GM12878 (cell line): ENCODE data around the gene USP11. TPM values are rescaled to one million over a fixed set of nuclear protein-coding genes. Genes with fewer than 3 reads are reported as not detected.

Experiments used
- ATAC-seq: fragments of 200-7000 bp; cut with Tn5 transposase; 3 replicates; pipeline ENCODE4 v1.9.1; 2020; ENCODE audit warnings: mild to moderate bottlenecking, moderate library complexity
- BruUV-seq: library from RNA; stranded (reverse); fragments of 400-500 nt; replicated peaks from 2 replicates; lab custom pipeline; 2021; lab: Mats Ljungman, UMichigan
- CTCF ChIA-PET: fragments of 300-600 bp; sonication (Branson Sonifier 250); formaldehyde crosslinking; extraction: SDS; loops from one replicate; lab custom pipeline; 2021; ENCODE audit warnings: inconsistent platforms; lab: Yijun Ruan, JAX
- POLR2A ChIA-PET: fragments of 350-600 bp; formaldehyde crosslinking; extraction: SDS; loops from one replicate; lab custom pipeline; 2021; ENCODE audit warnings: inconsistent platforms; lab: Charles Lee
- RAD21 ChIA-PET: fragments of 300-600 bp; sonication (Branson Sonifier 250); formaldehyde crosslinking; loops from one replicate; lab custom pipeline; 2023; ENCODE audit warnings: antibody characterized with exemption; ENCODE audit not compliant: unreplicated experiment; lab: Charles Lee
- SMC1A ChIA-PET: fragments of 300-600 bp; sonication (Branson Sonifier 250); formaldehyde crosslinking; loops from one replicate; lab custom pipeline; 2023; ENCODE audit not compliant: unreplicated experiment, uncharacterized antibody; lab: Charles Lee
- DNase-seq: peaks from one replicate; pipeline ENCODE4 v3.0.0-alpha.2; 2011; ENCODE audit warnings: low read depth, low spot score
- FAIRE-seq: peaks from 3 replicates; lab custom pipeline; 2011; peaks lifted over from hg19 to GRCh38; lab: Jason Lieb, UNC
- H2AFZ ChIP-seq: 2 replicates; pipeline ENCODE4 v1.6.0; 2011; ENCODE audit warnings: low read depth, low read length, control low read depth; ENCODE audit not compliant: control insufficient read depth
- H3K27ac ChIP-seq: 2 replicates; pipeline ENCODE4 v1.5.1; 2011; ENCODE audit warnings: control low read depth; ENCODE audit not compliant: control insufficient read depth, insufficient read depth
- H3K27me3 ChIP-seq, 2 experiments: replicated peaks in 1 of 2; 2 replicates each; pipeline versions ENCODE4 v1.6.0 to v1.6.1; 2011; ENCODE audit warnings: low read length in 1 of 2; ENCODE audit not compliant: control insufficient read depth in 2 of 2, insufficient read depth in 2 of 2
- H3K36me3 ChIP-seq, 2 experiments: 2 replicates each; pipeline ENCODE4 v1.5.1; 2011; ENCODE audit warnings: low read length in 1 of 2; ENCODE audit not compliant: control insufficient read depth in 2 of 2, insufficient read depth in 2 of 2
- H3K4me1 ChIP-seq: 2 replicates; pipeline ENCODE4 v1.6.1; 2011; ENCODE audit warnings: mild to moderate bottlenecking, low read length, moderate library complexity, mixed read lengths; ENCODE audit not compliant: control insufficient read depth, insufficient read depth
- H3K4me2 ChIP-seq: 2 replicates; pipeline ENCODE4 v1.6.0; 2011; ENCODE audit warnings: control low read depth; ENCODE audit not compliant: control insufficient read depth, insufficient read depth
- H3K4me3 ChIP-seq: fragments of 200-600 bp; sonication (generic); 2 replicates; pipeline ENCODE4 v1.5.1; 2016
- H3K79me2 ChIP-seq: 2 replicates; pipeline ENCODE4 v1.6.0; 2011; ENCODE audit warnings: low read length; ENCODE audit not compliant: control insufficient read depth, insufficient read depth
- H3K9ac ChIP-seq: 2 replicates; pipeline ENCODE4 v1.8.0; 2011; ENCODE audit warnings: low read length, control low read depth, mixed read lengths; ENCODE audit not compliant: control insufficient read depth, insufficient read depth
- H3K9me3 ChIP-seq: replicated peaks from 3 replicates; pipeline ENCODE4 v1.5.1; 2011; ENCODE audit warnings: mild to moderate bottlenecking, low read length; ENCODE audit not compliant: control insufficient read depth, insufficient read depth
- H4K20me1 ChIP-seq: 2 replicates; pipeline ENCODE4 v1.6.0; 2011; ENCODE audit not compliant: control insufficient read depth, insufficient read depth
- CBX3 ChIP-seq: fragments of 200-600 bp; sonication (generic); IDR thresholded peaks from 2 replicates; pipeline ENCODE4 v1.6.1; 2016; ENCODE audit warnings: low read depth, borderline replicate concordance
- CHD2 ChIP-seq: IDR thresholded peaks from 2 replicates; pipeline ENCODE4 v1.6.1; 2011; ENCODE audit warnings: low read depth, low read length, improper control_type of control experiment, borderline replicate concordance
- IKZF2 ChIP-seq, 2 experiments: fragments of 450-650 bp; IDR thresholded peaks; 2 replicates each; pipeline ENCODE4 v1.6.1; 2017; ENCODE audit warnings: mild to moderate bottlenecking in 2 of 2, moderate library complexity in 2 of 2
- NKRF ChIP-seq: fragments of 450-650 bp; conservative IDR thresholded peaks from 2 replicates; pipeline ENCODE4 v1.6.1; 2017; ENCODE audit warnings: mild to moderate bottlenecking, moderate library complexity
- REST ChIP-seq: IDR thresholded peaks from 2 replicates; pipeline ENCODE4 v1.6.1; 2012; ENCODE audit warnings: mild to moderate bottlenecking, low read depth, low read length
- SIN3A ChIP-seq: IDR thresholded peaks from 2 replicates; pipeline ENCODE4 v1.6.1; 2012; ENCODE audit warnings: low read depth, low read length, improper control_type of control experiment
- SP1 ChIP-seq: IDR thresholded peaks from one replicate; pipeline ENCODE4 v1.6.1; 2011; ENCODE audit warnings: low read depth, low read length
- SRF ChIP-seq, 2 experiments: IDR thresholded peaks; 2 replicates each; pipeline ENCODE4 v1.6.1; 2011; ENCODE audit warnings: low read depth in 2 of 2, low read length in 2 of 2, mild to moderate bottlenecking in 1 of 2, moderate library complexity in 1 of 2
- WGBS: methylation state at CpG from one replicate; pipeline ENCODE4 v1.1.6; 2016; ENCODE audit warnings: low lambda C conversion rate; ENCODE audit not compliant: insufficient replicate concordance, insufficient coverage; ENCODE audit errors: missing lambda C conversion rate; 5-methylcytosine and 5-hydroxymethylcytosine counted together
- in situ Hi-C: fragments of 300-500 bp; cut with MboI; formaldehyde crosslinking; loops from 9 replicates; pipeline ENCODE4 v1.14.3; 2018; ENCODE audit warnings: mixed read lengths
- intact Hi-C: fragments of 100-400 bp; cut with micrococcal nuclease; formaldehyde crosslinking; loops from one replicate; pipeline ENCODE4 v1.14.2; 2022; ENCODE audit not compliant: unreplicated experiment
- polyA plus RNA-seq, 11 experiments: library from polyadenylated mRNA; depleted of rRNA in 4 of 11; unstranded in 6 of 11; stranded (reverse) in 5 of 11; fragments of >200 nt; fragmentation: Nextera tagmentation in 4 of 11; fragmentation: Illumina TruSeq in 1 of 11; extraction: Ambion mirVana in 4 of 11; extraction: Trizol in 1 of 11; gene quantifications; 1 replicate in 1 of 11; 2 replicates in 10 of 11; pipeline versions ENCODE4 v1.2.1 to v1.2.3, GENCODE V29; 2011 to 2016; ENCODE audit warnings: inconsistent platforms in 2 of 11, missing spikeins in 2 of 11, low read depth in 1 of 11
- total RNA-seq, 4 experiments: library from RNA; depleted of rRNA in 3 of 4; stranded (reverse); fragments of >200 nt in 3 of 4; fragmentation: Illumina TruSeq in 1 of 4; extraction: Trizol in 1 of 4; gene quantifications; 2 replicates each; pipeline versions ENCODE4 v1.2.1 to v1.2.3, GENCODE V29; 2013 to 2021
- TF ChIP-seq, protein P1 (sequence below): fragments of 450-650 bp; IDR thresholded peaks from 2 replicates; pipeline ENCODE4 v1.6.1; 2017; ENCODE audit warnings: low read depth, mild to moderate bottlenecking, moderate library complexity

Gene USP11
- total and polyA plus RNA-seq, 10 of the 15 experiments (the other 5 are each of a cell fraction or from before 2014, with no cell fraction given): 3.3 to 44.0 (median 20.9) TPM

DNA sequence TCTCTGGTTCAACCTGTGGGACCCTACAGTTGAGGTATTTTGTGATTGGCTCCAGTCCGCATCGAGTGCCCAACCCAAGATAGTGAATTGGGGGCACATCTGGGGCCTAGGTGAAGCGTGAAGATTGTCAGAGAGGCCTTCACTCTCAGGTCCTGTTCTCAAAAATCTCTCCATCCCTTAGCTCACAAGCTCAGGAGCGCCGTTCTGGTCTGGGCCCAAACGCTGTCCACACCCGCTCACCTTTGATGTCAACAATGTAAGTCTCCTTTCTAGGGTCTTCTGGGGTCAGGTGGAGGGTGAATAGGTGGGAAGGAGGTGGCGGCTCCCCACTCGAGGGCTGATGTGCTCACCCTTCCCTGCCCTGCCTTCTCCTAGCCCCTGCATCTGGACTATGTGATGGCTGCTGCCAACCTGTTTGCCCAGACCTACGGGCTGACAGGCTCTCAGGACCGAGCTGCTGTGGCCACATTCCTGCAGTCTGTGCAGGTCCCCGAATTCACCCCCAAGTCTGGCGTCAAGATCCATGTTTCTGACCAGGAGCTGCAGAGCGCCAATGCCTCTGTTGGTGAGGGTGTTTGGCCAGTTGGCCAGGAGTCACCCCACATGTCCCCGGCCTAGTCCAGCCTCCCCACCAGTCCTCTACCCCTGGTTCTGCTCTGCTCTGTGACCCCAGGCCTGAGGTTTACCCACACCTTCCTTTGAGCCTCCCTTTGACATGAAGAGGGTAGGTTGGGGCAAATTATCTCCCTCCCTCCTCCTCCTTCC lies 22.0 kb upstream of the USP11 start:
- ChIA-PET SMC1A (no interaction called here), RAD21 (no interaction called here), POLR2A (interaction anchor here (0.7 kb wide), 1 partner anchor 171 kb away, joined by 4 read pairs; no protein-coding TSS in a partner anchor), CTCF (no interaction called here)
- BruUV-seq: no TSS peak
- FAIRE-seq (no peak), DNase-seq (no peak), ATAC-seq (no peak)
- Histone ChIP-seq H3K4me3 (no peak overlapping the region), H3K9ac (no peak overlapping the region), H3K36me3 (peaks cover 41 to 57% of the 10 kb centered on the region in 2 experiments), H3K4me1 (no peaks in the 10 kb centered on the region), H3K9me3 (no peaks in the 10 kb centered on the region), H3K4me2 (no peak overlapping the region), H4K20me1 (peaks cover 6% of the 10 kb centered on the region; the same call in 1 of the 2 replicates), H2AFZ (no peak overlapping the region), H3K79me2 (no peaks in the 10 kb centered on the region), H3K27ac (no peak overlapping the region), H3K27me3 (no peaks in the 10 kb centered on the region)
- in situ Hi-C loops: loop anchor here (10.0 to 25.0 kb wide), 2 partner anchors 434 to 1726 kb away; no protein-coding TSS in a partner anchor
- intact Hi-C loops: no loop called here
- TF ChIP-seq, protein P1, sequence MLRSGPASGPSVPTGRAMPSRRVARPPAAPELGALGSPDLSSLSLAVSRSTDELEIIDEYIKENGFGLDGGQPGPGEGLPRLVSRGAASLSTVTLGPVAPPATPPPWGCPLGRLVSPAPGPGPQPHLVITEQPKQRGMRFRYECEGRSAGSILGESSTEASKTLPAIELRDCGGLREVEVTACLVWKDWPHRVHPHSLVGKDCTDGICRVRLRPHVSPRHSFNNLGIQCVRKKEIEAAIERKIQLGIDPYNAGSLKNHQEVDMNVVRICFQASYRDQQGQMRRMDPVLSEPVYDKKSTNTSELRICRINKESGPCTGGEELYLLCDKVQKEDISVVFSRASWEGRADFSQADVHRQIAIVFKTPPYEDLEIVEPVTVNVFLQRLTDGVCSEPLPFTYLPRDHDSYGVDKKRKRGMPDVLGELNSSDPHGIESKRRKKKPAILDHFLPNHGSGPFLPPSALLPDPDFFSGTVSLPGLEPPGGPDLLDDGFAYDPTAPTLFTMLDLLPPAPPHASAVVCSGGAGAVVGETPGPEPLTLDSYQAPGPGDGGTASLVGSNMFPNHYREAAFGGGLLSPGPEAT: no peak
- TF ChIP-seq REST (no peak), CBX3 (no peak), SIN3A (no peak), CHD2 (no peak), SRF (IDR thresholded peaks at IDR 0.05; ENCODE audit: low read depth in 2 of 2, low read length in 2 of 2) (no peak), NKRF (no peak), SP1 (no peak), IKZF2 (IDR thresholded peaks at IDR 0.05) (no peak)
- 98% methylated on average over 14 of the region's 15 CpGs for WGBS
